ENCODE results near the gene PDE7B.

PDE7B gene

GRCh38 chr6:135955099-135955498, 103.6 kb downstream of the PDE7B start:
- H3K27ac ChIP-seq = no peak overlapping the region
- TF ChIP-seq CTCF (IDR thresholded peaks at IDR 0.05) (no peak), ZFX (IDR thresholded peaks at IDR 0.05; ENCODE audit: borderline replicate concordance) (no peak)

GRCh38 chr6:135962731-135963130, 111.2 kb downstream of the PDE7B start:
- no peak overlapping the region for H3K27ac ChIP-seq
- TF ChIP-seq CTCF (IDR thresholded peaks at IDR 0.05) (no peak), ZFX (IDR thresholded peaks at IDR 0.05; ENCODE audit: borderline replicate concordance) (no peak)

GRCh38 chr6:135970750-135971149, 119.2 kb downstream of the PDE7B start:
- TF ChIP-seq ZFX (IDR thresholded peaks at IDR 0.05; ENCODE audit: borderline replicate concordance) (no peak), CTCF (IDR thresholded peaks at IDR 0.05) (no peak)
- H3K27ac ChIP-seq = no peak overlapping the region

- no peak overlapping the region for H3K27ac ChIP-seq
- TF ChIP-seq CTCF (IDR thresholded peaks at IDR 0.05) = no peak
- TF ChIP-seq ZFX (IDR thresholded peaks at IDR 0.05; ENCODE audit: borderline replicate concordance) = no peak
Measured at GRCh38 chr6:135971351-135971750, 119.8 kb downstream of the PDE7B start.

GRCh38 chr6:135972150-135972549, 120.6 kb downstream of the PDE7B start:
- H3K27ac ChIP-seq = no peak overlapping the region

GRCh38 chr6:135972586-135972985, 121.1 kb downstream of the PDE7B start:
- no peak overlapping the region for H3K27ac ChIP-seq
- no peak for TF ChIP-seq CTCF (IDR thresholded peaks at IDR 0.05)
- no peak for TF ChIP-seq ZFX (IDR thresholded peaks at IDR 0.05; ENCODE audit: borderline replicate concordance)

More at GRCh38 chr6:135972150-135972549, 120.6 kb downstream of the PDE7B start:
- TF ChIP-seq CTCF (IDR thresholded peaks at IDR 0.05) (no peak), ZFX (IDR thresholded peaks at IDR 0.05; ENCODE audit: borderline replicate concordance) (no peak)

GRCh38 chr6:135974426-135974825, 122.9 kb downstream of the PDE7B start:
- TF ChIP-seq CTCF (IDR thresholded peaks at IDR 0.05) = no peak
- no peak for TF ChIP-seq ZFX (IDR thresholded peaks at IDR 0.05; ENCODE audit: borderline replicate concordance)
- H3K27ac ChIP-seq = no peak overlapping the region

Measured in 22Rv1 (cell line).